Stimulated activated CD4-positive, alpha-beta T cell treated with anti-CD3 and anti-CD28 coated beads, Interleukin-4, amount 100 ng/mL, for 24 hours (primary cell): ENCODE results near the gene FNTB.
"Not testable (repeated sequence)": the region's sequence is repeated elsewhere in the genome, so short reads cannot be mapped to it uniquely, and the experiment has no call there.

Experiments
- DNase-seq: peaks from one replicate; pipeline ENCODE4 v3.0.0-alpha.2; 2020

FNTB gene

GRCh38 chr14:65019944-65020566 is 33.4 kb downstream of the FNTB start:
- no peak for DNase-seq

GRCh38 chr14:65024957-65025356 is 38.3 kb downstream of the FNTB start:
- no peak for DNase-seq

GRCh38 chr14:65025818-65026217 is 39.1 kb downstream of the FNTB start:
- DNase-seq, result no peak

- DNase-seq, result no peak
Measured at GRCh38 chr14:65026526-65026925, 39.8 kb downstream of the FNTB start.

- DNase-seq, result no peak
Measured at GRCh38 chr14:65027127-65027799, 40.6 kb downstream of the FNTB start.

- no peak for DNase-seq
Measured at GRCh38 chr14:65028937-65029336, 42.2 kb downstream of the FNTB start.

GRCh38 chr14:65031321-65031720 is 44.6 kb downstream of the FNTB start:
- DNase-seq, result not testable (repeated sequence)

GRCh38 chr14:65032319-65032718 is 45.6 kb downstream of the FNTB start:
- no peak for DNase-seq

- no peak for DNase-seq
Measured at GRCh38 chr14:65033181-65033580, 46.5 kb downstream of the FNTB start.

GRCh38 chr14:65034021-65034420 is 47.3 kb downstream of the FNTB start:
- DNase-seq, result no peak

GRCh38 chr14:65035049-65035448 is 48.4 kb downstream of the FNTB start:
- no peak for DNase-seq

- no peak for DNase-seq
Measured at GRCh38 chr14:65038966-65039365, 52.3 kb downstream of the FNTB start.

GRCh38 chr14:65040666-65041433 is 54.2 kb downstream of the FNTB start:
- no peak for DNase-seq

GRCh38 chr14:65041434-65041915 is 54.8 kb downstream of the FNTB start:
- DNase-seq, result no peak

- no peak for DNase-seq
Measured at GRCh38 chr14:65042296-65042695, 55.6 kb downstream of the FNTB start.

- DNase-seq, result no peak
Measured at GRCh38 chr14:65042731-65043372, 56.2 kb downstream of the FNTB start.

- no peak for DNase-seq
Measured at GRCh38 chr14:65043893-65044595, 57.3 kb downstream of the FNTB start.

GRCh38 chr14:65044596-65044959 is 57.9 kb downstream of the FNTB start:
- DNase-seq, result no peak

- no peak for DNase-seq
Measured at GRCh38 chr14:65045006-65045405, 58.3 kb downstream of the FNTB start.

GRCh38 chr14:65045709-65046108 is 59.0 kb downstream of the FNTB start:
- no peak for DNase-seq

- DNase-seq, result no peak
Measured at GRCh38 chr14:65052832-65053231, 66.1 kb downstream of the FNTB start.

GRCh38 chr14:65053466-65053865 is 66.8 kb downstream of the FNTB start:
- DNase-seq, result no peak
